Astrocyte (in vitro differentiated cells and primary cell): ENCODE measurements around the gene MYL6.

Experiments used
- EZH2 ChIP-seq: IDR thresholded peaks from 2 replicates; pipeline ENCODE4 v1.6.1; 2012; ENCODE audit warnings: mild to moderate bottlenecking, low read length, inconsistent platforms; ENCODE audit not compliant: insufficient read depth
- TF ChIP-seq, protein P1 (sequence below): IDR thresholded peaks from 2 replicates; pipeline ENCODE4 v1.5.1; 2011; ENCODE audit warnings: low read depth, mild to moderate bottlenecking, inconsistent platforms, low read length, moderate library complexity; ENCODE audit not compliant: insufficient read depth

GRCh38 chr12:56193025-56193578 is 34.9 kb downstream of the MYL6 start:
- TF ChIP-seq, protein P1, sequence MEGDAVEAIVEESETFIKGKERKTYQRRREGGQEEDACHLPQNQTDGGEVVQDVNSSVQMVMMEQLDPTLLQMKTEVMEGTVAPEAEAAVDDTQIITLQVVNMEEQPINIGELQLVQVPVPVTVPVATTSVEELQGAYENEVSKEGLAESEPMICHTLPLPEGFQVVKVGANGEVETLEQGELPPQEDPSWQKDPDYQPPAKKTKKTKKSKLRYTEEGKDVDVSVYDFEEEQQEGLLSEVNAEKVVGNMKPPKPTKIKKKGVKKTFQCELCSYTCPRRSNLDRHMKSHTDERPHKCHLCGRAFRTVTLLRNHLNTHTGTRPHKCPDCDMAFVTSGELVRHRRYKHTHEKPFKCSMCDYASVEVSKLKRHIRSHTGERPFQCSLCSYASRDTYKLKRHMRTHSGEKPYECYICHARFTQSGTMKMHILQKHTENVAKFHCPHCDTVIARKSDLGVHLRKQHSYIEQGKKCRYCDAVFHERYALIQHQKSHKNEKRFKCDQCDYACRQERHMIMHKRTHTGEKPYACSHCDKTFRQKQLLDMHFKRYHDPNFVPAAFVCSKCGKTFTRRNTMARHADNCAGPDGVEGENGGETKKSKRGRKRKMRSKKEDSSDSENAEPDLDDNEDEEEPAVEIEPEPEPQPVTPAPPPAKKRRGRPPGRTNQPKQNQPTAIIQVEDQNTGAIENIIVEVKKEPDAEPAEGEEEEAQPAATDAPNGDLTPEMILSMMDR = peak; percentile 96
- no peak for TF ChIP-seq EZH2
